OCI-LY3 (cell line): Measurements from ENCODE around the gene INSIG1.

Source experiments
- CTCF ChIP-seq: fragments of 200-600, 300-600 bp; sonication (generic); IDR thresholded peaks from 2 replicates; pipeline ENCODE4 v1.5.1; 2014; ENCODE audit warnings: antibody characterized with exemption, low read length, low read depth
- EZH2phosphoT487 ChIP-seq: fragments of 200-600 bp; shearing (Covaris generic); IDR thresholded peaks from 2 replicates; pipeline ENCODE4 v1.6.1; 2018; ENCODE audit warnings: antibody characterized with exemption, mixed run types, low read depth

- TF ChIP-seq CTCF (no peak), EZH2phosphoT487 (no peak)
Observed at GRCh38 chr7:155315977-155316376, 18.3 kb downstream of the INSIG1 start.
